ENCODE measurements around the gene GPX8. TPM values are rescaled to one million over a fixed set of nuclear protein-coding genes. Genes with fewer than 3 reads are reported as not detected.
A peak's percentile ranks its signal among the peaks of the same experiment; 100 is the strongest.

GPX8 gene, protein sequence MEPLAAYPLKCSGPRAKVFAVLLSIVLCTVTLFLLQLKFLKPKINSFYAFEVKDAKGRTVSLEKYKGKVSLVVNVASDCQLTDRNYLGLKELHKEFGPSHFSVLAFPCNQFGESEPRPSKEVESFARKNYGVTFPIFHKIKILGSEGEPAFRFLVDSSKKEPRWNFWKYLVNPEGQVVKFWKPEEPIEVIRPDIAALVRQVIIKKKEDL
- total RNA-seq (2014; rRNA removed; shearing (Covaris generic); ENCODE audit: low replicate concordance) = 40.7 and 59.3 TPM in 2 replicates

DNA sequence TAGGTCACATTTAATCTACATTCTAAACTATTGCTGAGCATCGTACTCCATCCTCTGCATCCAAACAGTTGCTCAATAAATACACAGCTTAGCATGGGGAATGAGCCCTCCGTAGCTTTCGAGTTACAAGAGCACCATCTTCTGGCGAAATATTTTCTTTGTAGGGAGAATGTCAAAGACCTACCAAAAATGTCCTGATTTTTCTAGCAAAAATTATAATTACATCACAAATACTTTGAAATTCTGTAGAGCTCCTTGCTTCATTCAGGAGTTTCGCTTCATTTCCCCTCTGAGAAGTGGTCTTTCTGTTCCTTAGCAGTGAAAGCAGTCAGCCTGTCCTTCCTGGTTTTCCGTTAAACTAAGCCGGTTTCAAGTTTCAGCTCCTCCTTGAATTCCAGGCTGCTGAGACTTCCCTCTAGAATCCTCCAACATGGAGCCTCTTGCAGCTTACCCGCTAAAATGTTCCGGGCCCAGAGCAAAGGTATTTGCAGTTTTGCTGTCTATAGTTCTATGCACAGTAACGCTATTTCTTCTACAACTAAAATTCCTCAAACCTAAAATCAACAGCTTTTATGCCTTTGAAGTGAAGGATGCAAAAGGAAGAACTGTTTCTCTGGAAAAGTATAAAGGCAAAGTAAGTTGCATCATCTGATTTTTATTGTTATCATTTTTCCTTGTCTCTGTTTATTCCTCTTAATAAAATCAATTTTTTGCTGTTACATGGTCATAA lies at the start of gene GPX8:
GPX8 (plus strand) TSS at position 409 of the 730 bp plus-strand sequence; CDS start at position 431, 22 bp downstream.
- Histone ChIP-seq H3K27me3 (no peaks in the 10 kb centered on the region), H3K4me3 (peak within 1 kb of the TSS; percentile 67), H3K36me3 (peaks cover 29% of the 10 kb centered on the region), H3K9me3 (no peaks in the 10 kb centered on the region)
- peak; percentile 56 for DNase-seq

DNA sequence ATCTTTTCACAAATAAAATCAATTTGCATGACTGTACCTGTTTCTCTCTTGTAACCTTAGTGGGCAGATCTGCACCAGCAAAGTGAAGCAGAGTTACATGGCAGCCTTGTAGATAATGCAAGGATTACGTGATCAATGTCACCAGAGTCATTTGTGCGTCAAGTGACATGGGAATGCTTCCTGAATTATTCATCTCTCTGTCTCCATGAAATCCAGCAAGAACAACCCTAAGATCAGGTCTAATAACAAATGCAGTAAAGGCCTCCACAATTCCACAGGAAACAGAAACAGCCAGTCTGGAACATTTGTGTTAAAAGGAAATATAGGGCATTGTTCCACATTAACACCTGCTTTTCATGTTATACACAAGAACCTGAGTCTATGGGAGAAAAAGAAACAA lies 49.8 kb upstream of the GPX8 start:
- Histone ChIP-seq H3K36me3 (no peaks in the 10 kb centered on the region), H3K27me3 (peaks cover 8% of the 10 kb centered on the region; the same call in 1 of the 2 replicates), H3K4me3 (no peak overlapping the region), H3K9me3 (no peaks in the 10 kb centered on the region)
- DNase-seq = no peak

DNA sequence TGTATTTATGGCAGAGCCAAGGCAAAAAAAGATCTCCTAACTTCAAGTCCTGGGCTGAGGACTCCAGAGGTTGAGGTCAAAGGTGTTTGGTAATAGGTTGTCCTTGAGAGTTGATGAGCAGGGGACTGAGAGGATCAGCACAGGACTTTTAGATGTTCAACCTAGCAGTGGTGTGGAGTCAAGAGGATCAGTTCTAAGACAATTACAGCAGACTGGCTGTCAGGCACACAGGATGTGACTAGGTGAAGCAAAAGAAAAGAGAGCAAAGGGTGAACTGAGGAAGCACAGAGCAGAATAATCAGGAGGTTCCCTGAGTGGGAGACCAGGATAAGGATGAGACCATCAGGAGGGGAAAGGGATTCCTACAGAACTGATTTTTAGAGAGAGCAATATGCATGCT lies 46.6 kb upstream of the GPX8 start:
- DNase-seq = no peak
- peaks cover 8% of the 10 kb centered on the region; the same call in 1 of the 2 replicates for H3K27me3 ChIP-seq
- no peaks in the 10 kb centered on the region for H3K36me3 ChIP-seq
- H3K9me3 ChIP-seq = no peaks in the 10 kb centered on the region
- H3K4me3 ChIP-seq = no peak overlapping the region

DNA sequence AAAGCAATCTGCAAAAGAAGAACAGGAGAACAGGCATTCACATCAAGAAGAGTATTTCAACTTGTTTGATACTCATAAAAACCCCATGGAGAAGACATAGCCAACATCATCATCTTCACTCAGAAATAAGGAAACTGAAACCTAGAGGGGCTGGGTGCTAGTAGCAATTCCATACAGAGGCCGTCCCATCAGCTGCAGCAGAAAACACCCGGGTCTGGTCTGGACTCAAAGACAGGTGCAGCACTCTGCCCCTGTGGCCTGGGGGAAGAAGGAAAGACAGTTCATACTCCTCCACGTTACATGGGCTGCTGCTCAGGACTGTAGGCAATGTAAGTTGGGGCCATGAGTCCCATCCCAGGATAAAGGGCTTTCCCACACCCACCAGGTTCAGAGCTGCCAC lies 45.9 kb upstream of the GPX8 start:
- DNase-seq = no peak

DNA sequence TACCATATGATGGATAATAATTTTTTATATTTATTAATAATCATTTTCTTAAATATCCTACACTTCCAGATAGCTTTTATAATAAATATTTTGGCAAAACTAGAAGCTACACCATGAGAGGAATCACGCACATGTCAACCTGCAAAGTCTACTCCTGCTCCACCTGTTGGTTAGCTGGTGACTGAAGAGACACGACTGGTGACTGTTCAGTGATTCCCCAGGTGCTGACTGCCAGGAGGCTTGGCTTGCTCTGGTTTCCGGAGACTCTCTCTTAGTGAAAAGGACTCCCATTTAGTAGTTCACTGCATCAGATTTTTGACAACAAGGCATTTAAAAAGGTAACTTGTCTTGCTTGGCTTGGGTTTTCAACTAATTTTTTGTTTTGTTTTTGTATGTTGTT lies 36.6 kb upstream of the GPX8 start:
- no peak for DNase-seq
- Histone ChIP-seq H3K9me3 (no peaks in the 10 kb centered on the region), H3K36me3 (no peaks in the 10 kb centered on the region), H3K4me3 (no peak overlapping the region), H3K27me3 (peaks cover 5% of the 10 kb centered on the region; the same call in 1 of the 2 replicates)

More for the DNA sequence above, 45.9 kb upstream of the GPX8 start:
- Histone ChIP-seq H3K27me3 (peaks cover 8% of the 10 kb centered on the region; the same call in 1 of the 2 replicates), H3K4me3 (no peak overlapping the region), H3K36me3 (no peaks in the 10 kb centered on the region), H3K9me3 (no peaks in the 10 kb centered on the region)

DNA sequence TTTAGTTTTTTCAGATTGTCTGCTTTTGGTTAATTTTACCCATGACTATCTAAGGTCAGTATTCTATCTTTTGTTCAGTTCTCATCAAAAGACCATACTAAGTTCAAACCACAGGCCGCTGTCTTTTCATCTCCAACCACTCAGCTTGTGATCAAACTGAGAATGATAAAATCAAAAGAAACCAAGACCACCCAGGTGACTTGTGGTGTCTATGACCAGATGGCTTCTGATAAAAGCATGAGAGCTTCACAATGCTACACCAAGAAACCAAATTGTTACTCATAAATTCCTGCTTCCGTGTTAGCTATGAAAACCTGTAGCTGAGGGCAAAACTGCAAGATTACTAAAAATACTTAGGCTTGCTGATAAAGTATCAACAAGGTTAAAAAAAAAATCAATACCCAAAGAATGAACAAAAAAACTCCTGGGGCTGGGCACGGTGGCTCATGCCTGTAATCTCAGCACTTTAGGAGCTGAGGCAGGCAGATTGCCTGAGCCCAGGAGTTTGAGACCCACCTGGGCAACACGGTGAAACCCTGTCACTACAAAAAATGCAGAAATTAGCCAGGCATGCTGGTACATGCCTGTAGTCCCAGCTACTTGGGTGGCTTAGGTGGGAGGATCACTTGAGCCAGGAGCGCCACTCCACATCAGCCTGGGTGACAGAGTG lies 25.8 kb upstream of the GPX8 start:
- 0 out of 2 replicates have a peak, but pooled peaks cover 2% of the 10 kb centered on the region for H3K9me3 ChIP-seq
- no peaks in the 10 kb centered on the region for H3K36me3 ChIP-seq
- DNase-seq = no peak
- no peak overlapping the region for H3K4me3 ChIP-seq
- no peaks in the 10 kb centered on the region for H3K27me3 ChIP-seq

DNA sequence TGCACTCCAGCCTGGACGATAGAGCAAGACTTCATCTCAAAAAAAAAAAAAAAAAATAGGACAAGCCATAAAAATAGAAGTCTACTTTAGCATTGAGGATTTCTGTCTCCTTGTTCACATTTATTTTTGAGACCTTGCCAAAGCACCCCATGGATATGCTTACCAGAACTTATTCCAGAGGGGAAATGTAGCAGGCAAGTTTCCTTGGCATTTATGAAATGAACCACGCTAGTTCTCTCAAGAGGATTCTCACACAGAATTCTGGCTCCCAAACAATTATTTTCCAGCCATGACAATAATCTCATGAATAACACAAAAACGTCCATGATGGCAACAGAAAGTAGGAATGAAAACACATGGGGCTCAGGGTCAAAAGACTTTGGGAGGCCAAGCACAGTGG lies 23.4 kb upstream of the GPX8 start:
- no peak for DNase-seq
- Histone ChIP-seq H3K4me3 (no peak overlapping the region), H3K9me3 (no peaks in the 10 kb centered on the region), H3K27me3 (no peaks in the 10 kb centered on the region), H3K36me3 (no peaks in the 10 kb centered on the region)

DNA sequence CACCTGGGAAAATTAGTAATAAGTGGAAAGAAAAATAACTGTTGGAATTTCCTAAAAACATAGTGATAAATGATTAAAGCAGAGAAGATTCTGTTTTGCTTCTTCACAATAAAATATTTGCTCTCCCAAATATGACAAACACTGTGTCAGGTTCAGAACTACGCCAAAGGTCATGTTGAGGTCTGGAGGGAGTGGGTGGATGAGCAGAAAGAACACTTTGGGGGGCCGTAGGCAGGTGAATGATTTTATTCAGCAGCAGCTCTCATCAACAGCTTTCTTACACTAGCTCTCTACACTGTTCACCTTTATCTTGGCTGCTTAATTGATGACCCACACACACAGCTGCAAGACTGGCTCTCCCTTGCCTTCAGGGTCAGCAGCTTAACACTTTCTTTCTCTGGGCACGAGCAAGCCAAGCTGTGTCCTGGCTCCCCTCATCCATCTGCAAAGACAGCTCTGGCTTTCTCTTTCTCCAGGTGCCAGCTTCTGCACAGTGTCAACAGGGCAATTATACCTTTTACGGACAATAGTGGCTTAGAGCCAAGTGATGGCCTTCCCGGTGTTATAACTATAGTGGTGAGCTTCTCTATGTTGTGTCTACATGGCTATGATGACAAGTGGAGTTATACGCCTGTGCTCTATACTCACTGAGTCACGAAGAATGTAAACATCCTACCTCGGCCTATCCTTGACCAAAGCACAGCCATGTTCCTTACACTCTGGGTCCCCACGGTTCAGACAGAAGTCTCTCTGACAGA lies 18.9 kb upstream of the GPX8 start:
- H3K4me3 ChIP-seq = no peak overlapping the region
- DNase-seq = no peak
- no peaks in the 10 kb centered on the region for H3K27me3 ChIP-seq
- H3K36me3 ChIP-seq = no peaks in the 10 kb centered on the region
- H3K9me3 ChIP-seq = no peaks in the 10 kb centered on the region

DNA sequence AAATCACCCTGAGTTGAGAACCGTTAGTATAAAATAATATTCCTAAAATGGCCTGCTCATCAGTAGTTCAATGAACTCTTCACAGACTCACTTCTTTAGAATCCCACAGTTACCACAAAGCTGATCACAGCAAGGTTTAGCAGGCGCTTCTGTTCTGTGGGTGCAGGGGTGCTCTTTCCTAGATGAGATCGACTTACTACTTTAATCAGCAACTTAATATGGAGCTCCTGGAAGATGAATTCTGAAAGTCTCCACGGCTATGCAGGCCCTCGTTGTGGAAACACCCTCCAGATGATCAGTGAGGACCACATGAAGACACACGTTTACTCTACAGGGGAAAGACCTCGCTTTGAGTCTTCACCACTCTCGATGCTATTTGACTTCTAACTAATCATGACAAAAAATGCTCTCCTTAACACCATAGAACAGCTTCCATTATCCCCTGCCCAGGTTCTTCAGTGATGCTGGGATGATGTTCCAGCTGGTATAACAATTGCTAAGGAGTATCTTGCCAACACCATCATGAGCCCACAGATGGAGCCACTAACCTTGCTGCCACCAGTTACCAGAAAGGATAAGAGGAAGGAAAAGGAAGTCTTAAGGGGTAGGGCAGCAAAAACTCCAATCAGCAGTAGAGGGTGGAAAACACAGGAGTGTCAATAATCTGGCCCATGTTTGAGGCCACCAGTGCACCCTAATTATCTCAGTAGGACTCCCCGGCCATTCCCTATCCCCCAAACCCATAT lies 17.9 kb upstream of the GPX8 start:
- no peak overlapping the region for H3K4me3 ChIP-seq
- DNase-seq = no peak
- no peaks in the 10 kb centered on the region for H3K27me3 ChIP-seq
- H3K9me3 ChIP-seq = no peaks in the 10 kb centered on the region
- no peaks in the 10 kb centered on the region for H3K36me3 ChIP-seq

DNA sequence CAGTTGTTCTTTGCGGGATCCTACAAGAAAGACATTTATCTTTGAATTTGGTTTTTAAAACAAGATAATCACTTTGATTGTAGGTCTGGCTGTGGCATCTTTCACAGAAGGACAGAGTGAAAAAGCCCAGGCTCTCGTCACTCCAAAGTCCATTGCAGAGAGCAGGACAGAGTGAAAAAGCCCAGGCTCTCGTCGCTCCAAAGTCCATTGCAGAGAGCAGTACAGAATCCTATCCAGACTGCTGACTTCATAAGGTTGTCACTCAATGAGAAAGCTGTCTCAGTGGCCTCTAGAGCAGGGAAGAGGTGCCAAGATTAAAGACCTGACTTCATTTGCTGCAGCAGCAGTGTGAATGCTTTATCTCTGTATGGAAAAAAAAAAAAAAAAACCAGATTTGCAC lies 16.3 kb upstream of the GPX8 start:
- DNase-seq = no peak
- Histone ChIP-seq H3K36me3 (no peaks in the 10 kb centered on the region), H3K9me3 (no peaks in the 10 kb centered on the region), H3K27me3 (no peaks in the 10 kb centered on the region), H3K4me3 (no peak overlapping the region)

DNA sequence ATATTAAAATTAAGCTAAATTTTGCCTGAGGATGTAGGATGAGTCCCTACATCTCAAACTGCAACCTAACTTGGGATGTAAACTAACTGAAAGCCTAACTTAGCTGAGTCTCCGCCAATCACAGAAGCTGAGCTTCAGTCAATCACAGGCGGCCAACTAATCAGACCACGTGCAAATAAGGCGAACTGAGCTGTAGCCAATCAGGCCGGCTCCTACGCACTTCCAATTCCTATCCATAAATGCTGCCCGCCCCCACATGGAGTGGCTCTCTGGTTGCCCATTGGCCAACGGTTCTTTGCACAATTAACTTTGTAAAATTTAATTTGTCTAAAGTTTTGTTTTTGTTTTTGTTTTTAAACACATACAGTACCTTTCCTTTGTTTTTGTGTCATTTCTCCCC lies 13.9 kb upstream of the GPX8 start:
- Histone ChIP-seq H3K4me3 (no peak overlapping the region), H3K36me3 (no peaks in the 10 kb centered on the region), H3K9me3 (no peaks in the 10 kb centered on the region), H3K27me3 (no peaks in the 10 kb centered on the region)
- no peak for DNase-seq

DNA sequence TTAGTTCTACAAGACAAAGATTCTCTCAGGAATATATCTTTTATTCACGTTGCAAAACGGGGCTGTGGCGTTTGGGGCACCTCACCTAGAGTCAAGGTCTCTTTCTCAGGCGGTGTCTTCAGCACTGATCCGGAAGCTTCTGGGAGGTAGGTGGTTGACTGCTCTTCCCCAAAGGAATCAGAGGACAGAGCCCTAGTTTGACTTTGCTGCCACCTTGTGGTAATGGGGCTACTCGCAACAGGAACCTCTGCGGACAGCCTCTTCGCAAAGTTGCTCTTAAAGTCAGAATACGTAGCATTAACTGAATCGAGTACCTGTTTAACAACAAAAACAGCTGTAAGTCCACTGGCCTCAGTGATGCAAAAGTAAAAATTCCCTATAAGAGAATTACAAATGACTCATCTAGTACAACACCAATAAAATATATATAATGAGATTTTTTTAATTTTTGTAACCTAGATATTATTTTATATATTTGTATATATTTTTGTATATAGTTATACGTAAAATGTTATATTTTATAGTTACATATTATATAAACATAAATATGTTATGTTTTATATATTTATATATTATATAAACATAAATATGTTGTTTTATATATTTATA lies 13.3 kb upstream of the GPX8 start:
- H3K27me3 ChIP-seq = no peaks in the 10 kb centered on the region
- H3K4me3 ChIP-seq = no peak overlapping the region
- no peaks in the 10 kb centered on the region for H3K9me3 ChIP-seq
- no peaks in the 10 kb centered on the region for H3K36me3 ChIP-seq
- peak; percentile 64 for DNase-seq

DNA sequence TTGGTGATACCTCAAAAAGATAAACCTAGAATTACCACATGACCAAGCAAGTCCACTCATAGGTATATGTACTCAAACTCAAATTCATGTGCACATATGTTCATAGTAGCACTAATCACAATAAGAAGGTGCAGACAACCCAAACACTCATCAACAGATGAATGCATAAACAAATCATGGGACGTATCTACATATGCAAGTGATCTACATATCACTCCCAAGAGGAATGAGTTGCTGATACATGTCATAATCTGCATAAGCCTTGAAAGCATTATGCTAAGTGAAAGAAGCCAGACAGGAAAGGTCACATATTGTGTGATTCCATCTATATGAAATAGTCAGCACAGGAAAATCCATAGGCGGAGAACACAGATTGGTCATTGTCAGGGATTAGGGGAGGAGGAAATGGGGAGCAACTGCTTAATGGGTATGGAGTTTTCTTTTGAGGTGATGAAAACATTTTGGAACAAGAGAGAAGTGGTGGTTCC lies 10.6 kb upstream of the GPX8 start:
- no peaks in the 10 kb centered on the region for H3K27me3 ChIP-seq
- no peak for DNase-seq
- H3K4me3 ChIP-seq = no peak overlapping the region
- no peaks in the 10 kb centered on the region for H3K36me3 ChIP-seq
- H3K9me3 ChIP-seq = no peaks in the 10 kb centered on the region

DNA sequence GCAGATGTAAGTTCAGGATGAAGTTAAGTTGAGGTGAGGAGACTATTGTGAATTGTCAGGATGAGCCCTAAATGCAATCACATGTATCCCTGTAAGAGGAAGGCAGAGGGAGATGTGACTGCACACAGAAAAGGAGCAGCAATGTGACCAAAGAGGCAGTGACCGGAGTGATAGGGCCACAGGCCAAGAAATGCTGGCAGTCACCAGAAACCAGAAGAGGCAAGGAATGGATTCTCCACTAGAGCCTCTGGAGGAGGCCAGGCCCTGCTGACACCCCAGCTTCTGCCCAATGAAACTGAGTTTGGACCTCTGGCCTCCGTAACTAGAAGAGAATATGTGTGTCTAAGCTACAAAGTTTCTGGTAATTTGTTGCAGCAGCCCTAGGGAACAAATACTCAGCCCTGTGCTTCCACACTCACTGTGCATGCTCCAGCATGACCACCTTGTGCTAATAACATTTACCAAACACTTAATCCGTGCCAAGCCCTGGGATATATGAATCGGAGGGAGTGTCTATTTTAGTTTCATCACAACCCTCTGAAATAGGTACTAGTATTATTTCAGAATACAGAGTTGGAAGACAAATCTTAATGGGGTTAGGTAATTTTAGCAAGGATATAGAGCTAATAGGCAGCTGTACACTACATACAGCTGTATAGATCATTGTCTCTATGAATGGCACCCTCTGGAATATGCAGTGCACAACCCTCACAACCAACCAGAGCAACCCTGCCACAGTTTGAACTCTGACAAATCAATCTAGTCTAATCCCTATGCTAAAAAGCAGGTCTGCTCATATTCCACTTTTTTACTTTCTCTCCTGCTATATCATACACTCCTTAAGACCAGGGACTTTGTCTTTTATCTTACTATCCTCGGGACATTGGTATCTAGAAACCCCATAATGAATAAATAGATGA lies 7.8 kb upstream of the GPX8 start:
- H3K36me3 ChIP-seq = no peaks in the 10 kb centered on the region
- peak; percentile 58 for DNase-seq
- no peaks in the 10 kb centered on the region for H3K27me3 ChIP-seq
- H3K9me3 ChIP-seq = no peaks in the 10 kb centered on the region
- H3K4me3 ChIP-seq = no peak overlapping the region

DNA sequence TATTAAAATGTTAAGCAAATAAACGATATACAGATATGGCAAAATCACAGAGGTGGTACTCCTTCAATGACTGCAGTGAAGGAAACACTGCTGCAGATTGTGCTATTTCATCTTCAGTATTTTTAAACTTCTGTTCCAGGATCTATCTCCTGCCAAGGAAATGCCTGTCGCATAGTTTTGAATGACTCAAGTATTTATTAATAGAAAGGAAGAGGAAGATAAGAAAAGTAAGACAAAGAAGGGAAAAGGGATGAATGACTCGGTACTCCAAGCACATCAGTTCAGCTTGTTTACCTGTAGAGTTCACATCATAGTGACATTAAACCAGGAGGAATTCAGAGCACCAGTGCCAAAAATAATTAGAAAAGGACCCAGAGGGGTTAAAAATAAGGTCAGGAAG lies 5.1 kb upstream of the GPX8 start:
- no peak for DNase-seq
- no peaks in the 10 kb centered on the region for H3K36me3 ChIP-seq
- no peaks in the 10 kb centered on the region for H3K27me3 ChIP-seq
- no peaks in the 10 kb centered on the region for H3K9me3 ChIP-seq
- no peak overlapping the region for H3K4me3 ChIP-seq

All from MG63 (cell line).